Tibial artery (tissue), 4 donors: ENCODE results near the gene DPP6.

Experiments used
- DNase-seq, 2 donors: peaks; one replicate each; pipeline ENCODE4 v3.0.0-alpha.2; 2019
- H3K27ac ChIP-seq, 2 donors: fragments of 200-600 bp; sonication (generic) in 1 of 2; 1 replicate in 1 of 2; 2 replicates in 1 of 2; pipeline ENCODE4 v1.5.1; 2018 to 2019; ENCODE audit warnings: mild to moderate bottlenecking in 1 of 2
- H3K27me3 ChIP-seq, 2 donors: fragments of 200-600 bp; sonication (generic) in 1 of 2; one replicate each; pipeline versions ENCODE4 v1.5.1 to v1.6.0; 2016 to 2019
- H3K36me3 ChIP-seq, 3 donors: fragments of 200-600 bp; sonication (generic) in 2 of 3; one replicate each; pipeline ENCODE4 v1.5.1; 2016 to 2019; ENCODE audit warnings: mild to moderate bottlenecking in 2 of 3
- H3K4me1 ChIP-seq, 4 donors: fragments of 200-600 bp; sonication (generic) in 2 of 4; 1 replicate in 3 of 4; 2 replicates in 1 of 4; pipeline ENCODE4 v1.5.1; 2016 to 2019
- H3K4me3 ChIP-seq, 2 donors: fragments of 200-600 bp; sonication (generic) in 1 of 2; 1 replicate in 1 of 2; 2 replicates in 1 of 2; pipeline ENCODE4 v1.5.1; 2018 to 2019; ENCODE audit warnings: mild to moderate bottlenecking in 2 of 2
- H3K9me3 ChIP-seq, 3 donors: fragments of 200-600 bp; sonication (generic) in 1 of 3; one replicate each; pipeline ENCODE4 v1.5.1; 2016 to 2019
- intact Hi-C: fragments of 100-400 bp; cut with DNase I; formaldehyde crosslinking; loops from one replicate; pipeline ENCODE4 v1.15.0; 2023; ENCODE audit warnings: low total_unique reads
- TF ChIP-seq, protein P1 (sequence below), 2 experiments: fragments of 200-600 bp in 1 of 2; fragments of 450-650 bp in 1 of 2; IDR thresholded peaks; one replicate each; pipeline ENCODE4 v1.5.1; 2017 to 2019; ENCODE audit warnings: antibody characterized with exemption in 2 of 2, mild to moderate bottlenecking in 1 of 2, moderate library complexity in 1 of 2

DPP6 gene

DNA sequence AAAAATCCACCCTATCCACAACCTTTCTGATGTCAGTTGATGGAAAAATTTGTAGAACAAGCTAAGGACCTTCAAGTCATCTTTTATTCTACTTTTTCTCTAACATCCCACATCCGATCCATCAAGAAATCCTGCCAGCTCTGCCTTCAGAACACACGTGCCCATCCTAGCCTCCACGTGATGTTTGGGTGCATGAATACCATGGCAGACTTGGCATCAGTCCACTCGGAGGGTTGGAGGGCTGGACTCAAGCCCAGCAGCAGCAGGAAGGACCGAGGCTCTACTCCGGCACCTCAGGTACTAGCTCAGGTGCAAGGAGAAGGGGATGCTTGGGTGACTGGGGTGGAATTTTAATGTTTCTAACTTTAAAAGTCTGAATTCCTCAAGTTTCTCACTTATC lies 428.6 kb downstream of the DPP6 start:
- no peaks in the 10 kb centered on the region for H3K9me3 ChIP-seq
- H3K27ac ChIP-seq, result no peak overlapping the region
- no peaks in the 10 kb centered on the region for H3K27me3 ChIP-seq
- no peak overlapping the region for H3K4me3 ChIP-seq
- DNase-seq, result no peak
- H3K36me3 ChIP-seq, result no peaks in the 10 kb centered on the region
- intact Hi-C loops, result no loop called here
- TF ChIP-seq, protein P1, sequence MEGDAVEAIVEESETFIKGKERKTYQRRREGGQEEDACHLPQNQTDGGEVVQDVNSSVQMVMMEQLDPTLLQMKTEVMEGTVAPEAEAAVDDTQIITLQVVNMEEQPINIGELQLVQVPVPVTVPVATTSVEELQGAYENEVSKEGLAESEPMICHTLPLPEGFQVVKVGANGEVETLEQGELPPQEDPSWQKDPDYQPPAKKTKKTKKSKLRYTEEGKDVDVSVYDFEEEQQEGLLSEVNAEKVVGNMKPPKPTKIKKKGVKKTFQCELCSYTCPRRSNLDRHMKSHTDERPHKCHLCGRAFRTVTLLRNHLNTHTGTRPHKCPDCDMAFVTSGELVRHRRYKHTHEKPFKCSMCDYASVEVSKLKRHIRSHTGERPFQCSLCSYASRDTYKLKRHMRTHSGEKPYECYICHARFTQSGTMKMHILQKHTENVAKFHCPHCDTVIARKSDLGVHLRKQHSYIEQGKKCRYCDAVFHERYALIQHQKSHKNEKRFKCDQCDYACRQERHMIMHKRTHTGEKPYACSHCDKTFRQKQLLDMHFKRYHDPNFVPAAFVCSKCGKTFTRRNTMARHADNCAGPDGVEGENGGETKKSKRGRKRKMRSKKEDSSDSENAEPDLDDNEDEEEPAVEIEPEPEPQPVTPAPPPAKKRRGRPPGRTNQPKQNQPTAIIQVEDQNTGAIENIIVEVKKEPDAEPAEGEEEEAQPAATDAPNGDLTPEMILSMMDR (IDR thresholded peaks at IDR 0.05), result no peak
- no peaks in the 10 kb centered on the region for H3K4me1 ChIP-seq

DNA sequence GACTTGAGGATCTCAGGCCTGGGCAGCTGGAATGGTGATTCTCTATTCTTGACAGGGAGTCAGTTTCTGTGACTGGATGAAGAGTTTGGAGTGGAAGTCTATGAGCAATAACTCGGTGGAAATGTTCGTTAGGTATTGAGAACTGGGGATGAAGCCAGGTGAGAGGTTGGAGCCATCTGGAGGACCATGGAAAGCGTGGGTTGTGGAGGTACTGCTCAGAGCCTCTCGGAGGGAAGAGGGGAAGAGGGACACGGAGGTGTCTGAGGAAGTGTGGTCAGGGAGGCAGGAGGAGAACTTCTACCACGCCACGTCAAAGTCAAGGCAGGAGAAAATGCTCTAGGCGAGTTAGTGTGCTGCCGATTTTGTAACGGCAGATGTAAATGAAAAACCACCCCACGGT lies 430.7 kb downstream of the DPP6 start:
- Histone ChIP-seq H3K36me3 (no peaks in the 10 kb centered on the region), H3K4me1 (no peaks in the 10 kb centered on the region), H3K27ac (no peak overlapping the region), H3K9me3 (no peaks in the 10 kb centered on the region), H3K4me3 (no peak overlapping the region), H3K27me3 (no peaks in the 10 kb centered on the region)
- TF ChIP-seq, protein P1 (IDR thresholded peaks at IDR 0.05), result no peak
- intact Hi-C loops, result no loop called here
- DNase-seq, result no peak

DNA sequence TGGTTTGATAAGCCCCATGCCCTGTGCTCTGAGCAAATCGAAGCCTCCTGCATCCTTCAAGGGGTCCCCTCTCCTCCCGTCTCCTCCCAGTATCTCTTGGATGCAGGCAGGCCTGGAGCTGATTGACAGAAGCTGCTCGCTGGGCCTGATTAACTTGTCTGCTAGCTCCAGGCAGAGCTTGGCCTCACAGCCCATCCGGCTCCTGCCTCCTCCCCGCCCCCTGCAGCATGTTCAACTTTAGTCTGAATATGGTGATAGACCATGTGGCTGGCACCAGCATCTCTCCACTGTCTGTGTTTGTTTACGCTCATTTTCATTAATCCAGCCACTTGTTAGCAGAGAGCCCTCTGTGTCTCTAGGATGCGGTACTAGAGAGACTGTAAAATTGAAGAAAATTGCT lies 432.2 kb downstream of the DPP6 start:
- DNase-seq, result no peak
- no peak overlapping the region for H3K27ac ChIP-seq
- intact Hi-C loops, result no loop called here

DNA sequence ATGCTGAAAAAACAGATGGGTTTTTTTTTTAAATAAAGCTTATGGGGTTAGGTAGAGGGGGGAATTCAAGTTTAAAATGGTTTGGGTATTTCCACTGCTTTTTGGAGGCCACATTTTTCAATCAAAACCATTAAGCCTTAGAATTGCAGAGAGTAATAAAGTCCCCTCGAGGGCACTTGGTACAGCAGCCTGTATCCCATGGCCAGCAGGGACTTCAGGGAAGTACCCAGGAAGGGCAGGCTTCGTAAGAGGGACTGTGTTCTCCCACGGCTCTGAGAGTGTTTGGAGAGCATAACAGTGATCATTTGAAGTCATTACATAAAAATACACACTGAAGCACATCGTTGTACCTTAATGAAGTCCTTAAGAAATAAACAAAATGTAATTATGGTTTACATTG lies 432.7 kb downstream of the DPP6 start:
- intact Hi-C loops, result no loop called here
- TF ChIP-seq, protein P1 (IDR thresholded peaks at IDR 0.05), result no peak
- H3K4me1 ChIP-seq, result no peaks in the 10 kb centered on the region
- no peaks in the 10 kb centered on the region for H3K27me3 ChIP-seq
- H3K4me3 ChIP-seq, result no peak overlapping the region
- no peak overlapping the region for H3K27ac ChIP-seq
- no peaks in the 10 kb centered on the region for H3K9me3 ChIP-seq
- H3K36me3 ChIP-seq, result no peaks in the 10 kb centered on the region
- no peak for DNase-seq

More for the DNA sequence above, 432.2 kb downstream of the DPP6 start:
- H3K36me3 ChIP-seq, result no peaks in the 10 kb centered on the region
- no peak overlapping the region for H3K4me3 ChIP-seq
- H3K4me1 ChIP-seq, result no peaks in the 10 kb centered on the region
- H3K27me3 ChIP-seq, result no peaks in the 10 kb centered on the region
- TF ChIP-seq, protein P1 (IDR thresholded peaks at IDR 0.05), result no peak
- H3K9me3 ChIP-seq, result no peaks in the 10 kb centered on the region

DNA sequence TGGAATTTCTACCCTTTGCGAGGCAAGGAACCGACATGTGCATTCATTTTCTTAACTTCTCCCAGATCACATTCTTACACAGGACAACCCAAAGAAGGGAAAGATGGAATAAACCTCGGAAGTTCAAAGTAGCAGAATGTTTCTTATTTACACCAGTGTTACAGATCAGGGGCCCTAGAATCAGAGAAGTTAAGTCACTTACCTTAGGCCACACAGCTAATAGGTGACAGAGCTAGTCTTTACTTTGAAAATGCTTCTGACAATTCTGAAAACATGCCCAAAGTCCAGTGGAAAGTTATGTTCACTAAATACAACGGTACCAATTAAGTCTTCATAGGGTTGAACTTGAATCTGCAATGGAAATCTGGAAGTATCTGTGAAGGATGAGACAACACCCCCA lies 437.7 kb downstream of the DPP6 start:
- intact Hi-C loops, result no loop called here
- H3K27ac ChIP-seq, result no peak overlapping the region
- H3K36me3 ChIP-seq, result no peaks in the 10 kb centered on the region
- H3K27me3 ChIP-seq, result no peaks in the 10 kb centered on the region
- TF ChIP-seq, protein P1 (IDR thresholded peaks at IDR 0.05), result no peak
- H3K4me1 ChIP-seq, result no peaks in the 10 kb centered on the region
- DNase-seq, result no peak
- H3K9me3 ChIP-seq, result no peaks in the 10 kb centered on the region
- H3K4me3 ChIP-seq, result no peak overlapping the region

DNA sequence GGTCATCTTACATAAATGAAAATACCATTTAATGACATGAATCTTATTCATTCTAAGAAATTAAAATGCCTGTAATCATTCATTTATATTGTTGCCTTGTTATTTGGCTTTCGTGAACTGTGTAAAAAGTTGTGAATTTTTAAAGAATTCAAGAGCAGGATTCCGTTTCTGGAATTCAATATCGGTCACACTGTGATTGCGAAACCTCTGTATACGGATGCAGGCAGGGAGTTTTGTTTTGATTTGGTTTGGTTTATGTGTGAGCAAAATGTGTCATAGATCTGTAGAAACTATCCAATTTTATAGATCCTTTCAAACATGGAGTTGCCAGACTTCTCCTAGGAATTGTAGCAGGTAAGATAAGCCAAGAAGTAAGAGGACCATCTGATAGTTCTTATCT lies 441.4 kb downstream of the DPP6 start:
- H3K27me3 ChIP-seq, result no peaks in the 10 kb centered on the region
- H3K36me3 ChIP-seq, result no peaks in the 10 kb centered on the region
- no peaks in the 10 kb centered on the region for H3K4me1 ChIP-seq
- intact Hi-C loops, result no loop called here
- H3K4me3 ChIP-seq, result no peak overlapping the region
- DNase-seq, result no peak
- no peak overlapping the region for H3K27ac ChIP-seq
- TF ChIP-seq, protein P1 (IDR thresholded peaks at IDR 0.05), result no peak
- no peaks in the 10 kb centered on the region for H3K9me3 ChIP-seq
